Inflammatory macrophage (primary cell): ENCODE data around the gene PCARE.

Source experiments
- DNase-seq, 2 donors: peaks; one replicate each; pipeline ENCODE4 v3.0.0-alpha.2; 2020 to 2022

The PCARE gene

DNA sequence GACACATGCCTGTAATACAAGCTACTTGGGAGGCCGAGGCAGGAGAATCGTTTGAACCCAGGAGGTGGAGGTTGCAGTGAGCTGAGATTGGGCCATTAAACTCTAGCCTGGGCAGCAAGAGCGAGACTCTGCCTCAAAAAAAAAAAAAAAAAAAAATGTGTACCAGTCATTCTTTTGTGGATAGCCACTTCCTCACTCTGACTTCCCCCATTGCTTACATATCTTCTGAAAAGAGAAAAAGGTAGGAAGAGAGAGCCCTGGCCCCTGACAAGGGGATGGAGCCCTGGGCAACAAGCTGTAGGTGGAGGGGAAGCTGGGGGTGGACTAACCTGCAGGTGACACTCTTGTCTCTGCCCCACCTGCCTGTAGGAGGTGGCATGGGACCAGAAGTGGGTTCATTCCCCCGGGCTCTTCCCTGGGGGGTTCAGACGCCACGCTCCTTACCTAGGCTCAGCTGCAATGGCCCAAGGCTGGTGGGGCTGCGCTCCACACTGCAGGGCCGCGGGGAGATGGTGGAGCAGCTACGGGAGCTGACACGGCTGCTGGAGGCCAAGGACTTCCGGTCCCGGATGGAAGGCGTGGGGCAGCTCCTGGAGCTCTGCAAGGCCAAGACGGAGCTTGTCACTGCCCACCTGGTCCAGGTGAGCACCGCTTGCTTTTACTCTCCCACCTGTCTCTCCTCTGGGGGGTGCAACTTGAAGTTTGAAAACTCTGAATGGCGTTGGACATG is 39.1 kb downstream of the PCARE start:
- DNase-seq = peak; percentile 39 to 53

DNA sequence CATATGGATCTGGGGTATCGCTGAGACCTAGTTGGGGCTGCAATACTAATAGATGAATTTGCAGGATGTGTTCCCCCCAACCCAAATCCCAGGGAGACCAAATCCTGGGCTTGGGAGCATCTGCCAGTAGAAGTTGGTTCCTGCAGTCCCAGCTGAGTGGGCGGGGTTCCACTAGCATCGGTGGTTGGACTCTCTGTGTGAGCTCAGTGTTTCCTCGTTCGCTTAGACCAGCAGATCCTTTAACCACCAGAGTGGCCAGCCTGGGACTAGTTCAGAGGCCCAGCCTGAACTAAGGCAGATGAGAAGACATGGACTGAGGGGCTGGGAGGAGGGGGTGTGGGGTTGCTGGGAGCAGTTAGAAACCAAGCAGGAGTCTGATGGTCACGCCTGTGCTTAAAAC is 40.7 kb downstream of the PCARE start:
- DNase-seq = peak; percentile 67 to 87

DNA sequence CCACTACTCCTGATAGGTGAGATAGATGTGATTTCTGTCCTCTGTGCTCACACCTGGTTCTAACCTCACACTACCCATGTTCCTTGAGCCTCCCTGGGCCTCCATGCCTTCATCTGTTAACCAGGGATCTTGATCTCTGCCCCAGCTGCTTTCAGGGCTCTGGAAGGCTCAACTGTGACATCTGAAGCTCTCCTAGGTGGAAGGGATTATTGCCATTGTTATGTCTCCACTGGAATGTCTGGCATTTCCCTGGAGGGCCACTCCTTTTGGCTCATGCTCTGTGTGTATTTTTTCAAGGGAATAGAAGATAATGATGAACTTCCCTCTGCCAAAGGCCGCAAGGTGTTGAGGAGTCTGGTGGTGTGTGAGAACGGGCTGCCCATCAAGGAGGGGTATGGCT is 41.2 kb downstream of the PCARE start:
- DNase-seq = no peak

DNA sequence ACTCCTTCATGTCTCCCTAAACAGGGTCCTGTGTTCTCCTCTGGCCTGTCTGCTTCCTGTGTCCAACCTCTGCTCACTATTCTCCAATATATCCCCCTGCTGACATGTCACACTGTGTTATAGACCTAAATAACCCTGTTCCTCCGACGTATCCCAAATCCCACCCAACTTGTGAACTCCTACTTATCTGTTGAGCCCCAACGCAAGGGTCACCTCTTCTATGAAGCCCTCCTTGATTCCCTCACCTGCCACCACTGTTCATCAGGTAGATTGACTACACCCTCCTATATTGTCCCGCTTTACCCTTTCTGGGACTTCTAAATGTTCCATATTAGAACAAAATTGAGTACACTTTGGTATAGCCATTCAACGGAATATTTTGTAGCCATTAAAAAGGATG is 42.1 kb downstream of the PCARE start:
- no peak for DNase-seq

DNA sequence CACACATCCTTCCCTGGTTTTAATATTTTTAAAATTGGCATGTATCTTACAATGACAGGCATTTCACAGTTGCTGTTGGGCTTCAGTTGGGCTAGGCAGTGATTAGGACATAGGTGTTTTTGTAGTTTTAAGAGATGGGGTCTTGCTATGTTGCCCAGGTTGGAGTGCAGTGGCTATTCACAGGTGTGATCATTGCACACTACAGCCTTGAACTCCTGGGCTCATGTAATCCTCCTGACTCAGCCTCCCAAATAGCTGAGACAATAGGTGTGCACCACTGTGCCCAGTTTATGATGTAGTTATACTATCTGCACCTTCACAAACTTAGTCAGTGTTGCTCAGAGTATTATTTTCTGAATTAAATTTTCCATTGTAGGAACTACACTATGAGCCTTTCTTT is 43.3 kb downstream of the PCARE start:
- DNase-seq = no peak

DNA sequence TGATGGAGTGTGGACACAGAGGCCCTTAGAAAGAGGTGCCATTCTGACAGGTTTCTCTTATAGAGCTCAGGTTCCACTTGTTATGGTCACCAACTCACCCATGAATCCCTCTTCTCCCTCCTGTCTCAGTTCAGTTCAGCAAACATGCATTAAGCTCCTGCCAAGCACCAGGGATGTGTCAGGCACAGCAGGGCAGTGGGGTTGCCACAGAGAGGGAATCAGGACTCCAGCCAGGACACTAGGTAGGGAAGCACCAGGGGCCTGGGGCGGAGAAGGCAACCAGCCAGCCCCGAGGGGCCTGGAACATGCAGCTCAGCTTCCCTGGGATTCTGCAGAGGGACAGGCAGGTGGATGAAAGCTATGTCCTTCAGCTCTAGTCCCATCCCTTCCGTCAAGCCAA is 48.6 kb downstream of the PCARE start:
- DNase-seq = no peak

DNA sequence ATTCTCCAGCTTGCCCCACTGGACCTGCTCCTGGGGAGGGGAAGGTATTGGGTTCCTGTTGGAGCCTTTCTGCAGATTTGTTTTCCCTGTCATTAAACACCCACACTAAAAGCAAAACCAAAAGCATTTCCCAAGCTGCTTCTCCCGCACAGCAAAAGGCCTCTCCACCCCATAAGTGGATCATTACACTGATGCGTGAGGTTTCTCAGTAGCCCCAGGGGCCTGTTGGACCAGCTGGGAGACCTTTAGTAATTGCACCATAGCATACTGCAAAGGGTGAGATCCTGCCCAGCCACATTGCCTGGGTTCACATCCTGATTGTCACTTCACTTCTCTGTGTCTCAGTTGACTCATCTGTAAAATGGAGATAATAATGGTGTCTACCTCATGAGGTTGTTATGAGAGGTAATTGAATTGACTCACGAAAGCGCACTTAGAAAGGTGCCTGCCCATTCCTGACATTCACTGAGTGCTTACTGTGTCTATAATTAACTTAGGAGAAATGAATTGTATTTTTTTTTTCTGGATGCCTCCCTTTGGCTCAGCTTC is 49.4 kb downstream of the PCARE start:
- no peak for DNase-seq

DNA sequence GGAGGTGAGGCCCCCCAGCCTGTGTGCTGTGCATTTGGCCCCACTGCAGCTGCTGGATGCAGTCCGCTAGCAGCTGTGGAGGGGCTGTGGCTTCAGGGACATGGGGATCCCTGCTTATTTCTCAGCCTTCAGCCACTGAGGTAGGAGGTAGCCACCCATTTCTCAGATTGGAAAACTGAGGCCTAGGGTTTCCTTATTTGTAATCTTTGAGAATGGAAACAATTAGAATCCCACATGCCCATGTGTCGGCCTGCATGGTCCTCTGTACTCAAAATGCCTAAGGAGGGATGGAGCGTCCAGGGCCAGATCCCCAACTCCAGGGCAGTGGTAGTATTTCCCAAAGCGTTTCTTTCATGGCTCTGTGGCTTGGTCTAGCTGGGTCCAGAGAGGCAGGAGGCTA is 51.1 kb downstream of the PCARE start:
- DNase-seq = no peak

DNA sequence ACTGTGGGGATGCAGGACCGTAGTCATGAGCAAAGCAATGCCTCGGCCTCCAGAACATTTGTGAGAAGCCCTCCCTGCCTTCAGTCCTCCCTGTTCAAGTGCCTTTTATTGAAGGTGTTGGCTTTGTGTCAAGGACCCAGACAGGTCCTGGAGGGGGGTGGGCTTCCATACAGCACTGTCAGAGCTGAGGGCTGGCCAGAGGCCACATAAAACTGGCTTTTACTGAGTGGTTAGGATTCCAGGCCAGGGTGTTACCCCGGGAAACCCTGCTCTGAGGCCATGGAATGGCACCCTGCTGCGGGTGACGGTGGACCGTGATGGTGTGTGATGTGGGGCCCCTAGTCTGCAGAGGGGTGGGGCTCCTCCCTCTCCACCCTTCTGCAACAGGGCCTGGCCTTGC is 51.6 kb downstream of the PCARE start:
- no peak for DNase-seq

DNA sequence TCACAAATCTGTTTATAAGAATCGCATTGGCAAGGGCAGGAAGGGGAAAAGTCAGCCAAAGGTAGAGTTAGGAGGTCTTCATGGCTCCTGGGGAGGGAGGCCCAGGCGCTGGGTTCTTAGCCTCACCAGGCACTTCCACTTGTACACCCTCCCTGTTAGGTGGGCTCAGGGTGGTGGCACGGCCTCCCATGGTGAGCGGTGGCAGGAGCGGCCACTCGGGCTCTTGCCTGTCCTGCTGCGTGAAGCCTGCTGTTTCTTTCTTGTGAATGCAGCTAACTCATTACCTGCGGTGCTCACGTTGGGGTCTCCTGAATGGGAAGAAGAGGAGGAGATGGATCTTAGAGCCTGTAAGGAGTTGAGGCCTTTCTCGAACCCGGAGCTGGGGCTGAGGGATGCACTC is 52.4 kb downstream of the PCARE start:
- DNase-seq = no peak

DNA sequence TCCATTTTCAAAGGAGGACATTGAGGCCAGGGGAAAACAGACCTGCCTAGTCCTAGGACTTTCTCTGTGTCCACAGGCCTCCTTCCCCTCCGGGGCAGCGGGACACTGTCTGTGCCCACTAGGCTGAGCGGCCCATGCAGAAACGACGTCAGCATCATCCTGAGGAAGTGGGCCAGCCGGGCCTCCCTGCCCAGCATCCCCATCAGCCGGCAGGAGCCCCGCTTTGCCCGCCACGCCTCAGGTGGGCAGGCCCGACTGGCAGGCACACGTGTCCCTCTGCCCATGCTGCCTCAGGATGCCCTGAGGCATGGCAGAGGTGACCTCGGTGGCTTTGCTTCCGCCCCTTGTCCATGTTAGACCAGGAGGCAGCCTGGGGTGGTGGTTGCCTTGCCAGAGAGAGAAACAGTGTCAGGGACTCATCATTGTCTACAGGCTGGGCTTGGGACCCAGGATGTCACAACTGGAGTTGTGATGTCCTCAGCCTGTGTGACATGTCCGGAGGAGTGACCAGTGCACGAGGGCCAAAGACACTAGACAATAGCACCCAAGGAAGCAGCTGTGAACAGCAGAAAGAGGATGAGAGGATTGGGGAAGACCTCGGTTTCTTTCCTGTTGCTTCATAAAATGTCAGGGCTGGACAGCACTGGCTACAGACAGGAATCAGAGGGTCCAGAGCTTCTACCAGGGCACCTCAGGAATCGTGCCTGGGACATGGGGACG is 56.4 kb downstream of the PCARE start:
- DNase-seq = peak; percentile 71 to 78

DNA sequence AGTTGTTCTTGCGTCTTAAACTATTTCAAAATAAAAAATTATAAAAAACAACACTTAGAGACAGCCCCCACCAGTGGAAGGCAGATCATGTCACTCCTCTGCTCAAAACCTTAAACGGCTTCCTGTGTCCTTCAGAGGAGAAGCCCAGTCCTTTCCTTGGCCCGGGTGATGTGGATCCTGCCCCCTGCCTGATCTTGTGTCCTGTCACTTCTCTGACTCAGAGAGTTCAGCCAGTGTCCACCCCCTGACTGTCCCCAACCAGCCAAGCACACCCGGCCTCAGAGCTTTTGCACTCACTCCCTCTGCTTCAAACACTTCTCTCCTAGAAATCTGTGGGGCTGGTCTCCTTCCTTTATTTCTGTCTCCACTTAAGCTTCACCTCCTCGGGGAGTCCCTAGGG is 57.8 kb downstream of the PCARE start:
- DNase-seq = peak; percentile 65 to 86

DNA sequence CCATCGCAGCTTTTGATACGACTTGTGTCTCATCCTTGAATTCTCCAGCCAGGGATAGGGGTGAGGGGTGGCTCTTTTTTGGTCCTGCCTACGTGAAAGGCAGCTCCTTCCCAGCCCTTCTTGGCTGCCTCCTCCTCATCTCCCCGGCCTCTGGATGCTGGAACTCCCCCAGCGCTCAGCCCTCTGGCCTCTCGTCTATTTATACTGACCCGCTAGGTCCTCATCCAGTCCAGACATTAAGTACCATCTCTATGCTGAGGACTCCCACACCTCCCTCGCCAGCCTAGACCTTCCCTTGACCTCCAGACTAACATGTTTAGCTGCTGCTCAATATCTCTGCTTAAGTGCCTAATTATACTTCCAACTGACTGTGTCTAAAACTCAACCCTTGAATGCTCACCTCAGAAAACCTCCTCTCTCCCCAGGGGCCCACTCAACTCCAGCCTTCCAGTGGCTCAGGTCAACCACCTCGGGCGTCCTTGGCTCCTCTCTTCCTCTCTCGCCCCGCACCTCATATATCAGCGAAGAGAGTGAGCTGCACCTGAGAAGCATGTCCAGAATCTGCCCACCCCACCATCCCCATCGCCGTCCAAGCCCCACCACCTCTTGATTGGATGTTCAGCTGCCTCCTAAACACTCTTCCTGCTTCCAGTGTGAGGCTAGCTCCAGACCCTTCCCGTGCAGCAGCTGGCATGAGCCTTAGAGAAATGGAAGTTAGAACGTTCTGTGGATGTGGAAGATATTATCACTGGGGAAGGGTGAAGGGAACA is 58.4 kb downstream of the PCARE start:
- no peak for DNase-seq

DNA sequence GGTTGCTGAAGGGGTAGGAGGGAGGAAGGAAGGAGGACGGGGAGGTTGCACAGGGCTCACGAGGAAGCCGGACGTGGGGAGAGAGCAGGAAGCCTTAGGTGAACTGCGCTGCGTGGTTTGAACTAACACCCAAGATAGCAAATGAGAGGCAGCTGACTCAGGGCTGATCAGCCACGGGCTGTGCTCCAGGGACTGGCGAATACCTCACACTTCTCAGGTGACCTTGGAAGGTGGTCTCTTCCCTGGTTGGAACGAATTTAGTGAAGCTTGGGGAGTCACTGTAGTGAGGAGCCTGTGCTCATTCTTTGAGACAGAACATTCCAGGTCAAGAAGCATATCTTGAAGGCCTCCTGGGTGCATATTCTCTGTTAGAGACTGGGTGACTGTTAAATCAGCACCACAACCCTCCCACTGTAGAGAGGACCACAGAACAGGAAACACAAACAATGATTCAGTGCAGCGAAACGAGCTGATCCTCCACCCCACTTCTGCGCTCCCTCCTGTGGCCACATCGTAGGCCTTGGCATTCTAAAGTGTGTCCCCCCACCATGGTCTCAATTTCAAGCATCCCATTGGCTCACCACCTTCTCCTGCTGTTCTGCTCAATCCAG is 59.4 kb downstream of the PCARE start:
- DNase-seq = peak; percentile 68 to 87

DNA sequence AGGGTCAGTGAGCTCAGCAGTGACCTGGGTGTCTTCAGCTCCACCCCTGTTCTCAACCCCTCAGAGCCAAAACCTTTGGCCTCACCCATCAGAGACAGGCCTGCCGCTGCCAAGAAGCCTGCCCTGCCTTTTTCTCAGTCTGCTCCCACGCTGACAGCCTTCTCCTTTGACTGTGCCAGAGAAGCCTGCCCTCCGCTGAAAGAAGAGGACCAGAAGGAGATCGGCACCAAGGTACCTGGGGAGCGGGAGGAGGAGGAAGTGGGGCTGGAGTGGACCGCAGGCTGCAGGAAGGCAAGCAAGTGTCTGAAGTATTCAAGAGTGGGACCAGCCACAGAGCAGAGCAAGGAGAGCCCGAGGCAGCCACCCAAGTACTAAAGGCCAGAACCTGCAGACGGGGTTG is 60.0 kb downstream of the PCARE start:
- no peak for DNase-seq

DNA sequence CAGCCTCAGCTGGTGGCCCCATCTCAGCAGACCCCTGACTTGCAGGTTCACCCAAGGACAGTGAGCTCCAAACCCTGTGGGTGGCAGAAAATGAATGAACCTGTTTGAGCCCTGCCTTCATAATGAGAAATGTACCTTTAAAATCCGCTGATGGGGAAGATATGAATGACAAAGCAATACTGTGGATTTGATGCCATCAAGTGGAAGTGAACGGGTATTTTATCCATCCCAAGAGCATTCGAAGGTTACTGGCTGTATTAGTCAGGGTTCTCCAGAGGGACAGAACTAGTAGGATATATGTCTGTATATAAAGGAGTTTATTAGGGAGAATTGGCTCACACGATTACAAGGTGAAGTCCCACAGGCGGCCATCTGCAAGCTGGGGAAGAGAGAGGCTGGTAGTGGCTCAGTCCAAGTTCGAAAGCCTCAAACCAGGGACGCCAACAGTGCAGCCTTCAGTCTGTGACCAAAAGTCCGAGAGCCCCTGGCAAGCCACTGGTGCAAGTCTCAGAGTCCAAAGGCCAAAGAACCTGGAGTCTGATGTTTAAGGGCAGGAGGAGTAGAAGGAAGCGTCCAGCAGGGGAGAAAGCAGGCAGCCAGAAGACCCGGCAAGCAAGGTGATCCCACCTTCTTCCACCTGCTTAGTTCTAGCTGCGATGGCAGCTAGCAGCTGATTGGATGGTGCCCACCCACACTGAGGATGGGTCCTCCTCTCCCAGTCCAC is 61.1 kb downstream of the PCARE start:
- peak; percentile 39 to 50 for DNase-seq

DNA sequence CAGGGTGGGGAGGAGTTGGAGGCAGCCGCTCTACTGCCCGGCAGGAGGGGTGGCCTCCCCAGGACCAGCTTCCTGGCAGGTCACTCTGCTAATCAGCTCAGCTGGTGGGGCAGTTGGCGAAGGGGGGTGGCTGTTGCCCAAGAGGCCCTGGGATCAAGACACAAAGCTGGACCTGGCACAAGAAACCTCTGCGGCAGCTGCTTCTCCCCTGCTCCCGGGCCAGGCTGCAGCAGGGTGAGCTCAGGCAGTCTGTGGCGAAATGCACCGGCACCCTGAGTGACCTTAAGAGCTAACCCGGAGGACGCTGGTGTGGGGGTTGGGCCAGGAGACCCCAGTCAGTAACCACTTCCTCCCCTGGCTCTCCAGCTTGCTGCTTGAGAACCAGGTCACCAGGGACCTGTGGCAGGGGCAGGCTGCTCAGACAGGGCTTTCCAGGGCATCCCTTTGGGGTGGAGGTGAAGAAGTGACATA is 62.1 kb downstream of the PCARE start:
- DNase-seq = peak; percentile 38 to 66
